ENCODE results near the gene RPH3AL.

GRCh38 chr17:237406-237955 lies 115.1 kb downstream of the RPH3AL start:
- TF ChIP-seq EZH2 (IDR thresholded peaks at IDR 0.05; ENCODE audit: borderline replicate concordance, insufficient read depth, low read length, poor library complexity, severe bottlenecking) (no peak), CTCF (IDR thresholded peaks at IDR 0.05; ENCODE audit: poor library complexity, severe bottlenecking) (no peak)

Data from neural cell (in vitro differentiated cells).